Ramos (cell line): Measurements from ENCODE around the gene FCN2.

Source experiments
- in situ Hi-C: fragments of 300-500 bp; cut with MboI; formaldehyde crosslinking; loops from one replicate; pipeline ENCODE4 v1.14.3; 2022; ENCODE audit warnings: low sequenced_read_pairs; ENCODE audit not compliant: unreplicated experiment

FCN2 gene

GRCh38 chr9:134867917-134868750 lies 12.5 kb upstream of the FCN2 start:
- in situ Hi-C loops, result no loop called here

GRCh38 chr9:134868751-134869553 lies 11.7 kb upstream of the FCN2 start:
- in situ Hi-C loops, result no loop called here

- in situ Hi-C loops, result no loop called here
Measured at GRCh38 chr9:134869554-134870300, 10.9 kb upstream of the FCN2 start.

- in situ Hi-C loops, result no loop called here
Measured at GRCh38 chr9:134870301-134870694, 10.3 kb upstream of the FCN2 start.

GRCh38 chr9:134870746-134871662 lies 9.6 kb upstream of the FCN2 start:
- in situ Hi-C loops, result no loop called here

- in situ Hi-C loops, result no loop called here
Measured at GRCh38 chr9:134871697-134872340, 8.8 kb upstream of the FCN2 start.

GRCh38 chr9:134872482-134873231 lies 8.0 kb upstream of the FCN2 start:
- in situ Hi-C loops, result no loop called here

- in situ Hi-C loops, result no loop called here
Measured at GRCh38 chr9:134875371-134875770, 5.2 kb upstream of the FCN2 start.

GRCh38 chr9:134877541-134877940 lies 3.1 kb upstream of the FCN2 start:
- in situ Hi-C loops, result no loop called here

- in situ Hi-C loops, result no loop called here
Measured at GRCh38 chr9:134879664-134880483, 736 bp upstream of the FCN2 start.

- in situ Hi-C loops, result no loop called here
Measured at GRCh38 chr9:134881313-134881670, 682 bp downstream of the FCN2 start.

GRCh38 chr9:134882204-134882785 lies 1.7 kb downstream of the FCN2 start:
- in situ Hi-C loops, result no loop called here

GRCh38 chr9:134883040-134883782 lies 2.6 kb downstream of the FCN2 start:
- in situ Hi-C loops, result no loop called here

- in situ Hi-C loops, result no loop called here
Measured at GRCh38 chr9:134884492-134884891, 3.9 kb downstream of the FCN2 start.

GRCh38 chr9:134885001-134885678 lies 4.5 kb downstream of the FCN2 start:
- in situ Hi-C loops, result no loop called here

GRCh38 chr9:134885679-134886412 lies 5.2 kb downstream of the FCN2 start:
- in situ Hi-C loops, result no loop called here
